ENCODE results near the gene CENPM. TPM values are rescaled to one million over a fixed set of nuclear protein-coding genes. Genes with fewer than 3 reads are reported as not detected.

CENPM gene
- total and polyA plus RNA-seq, 7 donors, result 0.52 to 2.3 (median 1.1) TPM; not detected in 1

DNA sequence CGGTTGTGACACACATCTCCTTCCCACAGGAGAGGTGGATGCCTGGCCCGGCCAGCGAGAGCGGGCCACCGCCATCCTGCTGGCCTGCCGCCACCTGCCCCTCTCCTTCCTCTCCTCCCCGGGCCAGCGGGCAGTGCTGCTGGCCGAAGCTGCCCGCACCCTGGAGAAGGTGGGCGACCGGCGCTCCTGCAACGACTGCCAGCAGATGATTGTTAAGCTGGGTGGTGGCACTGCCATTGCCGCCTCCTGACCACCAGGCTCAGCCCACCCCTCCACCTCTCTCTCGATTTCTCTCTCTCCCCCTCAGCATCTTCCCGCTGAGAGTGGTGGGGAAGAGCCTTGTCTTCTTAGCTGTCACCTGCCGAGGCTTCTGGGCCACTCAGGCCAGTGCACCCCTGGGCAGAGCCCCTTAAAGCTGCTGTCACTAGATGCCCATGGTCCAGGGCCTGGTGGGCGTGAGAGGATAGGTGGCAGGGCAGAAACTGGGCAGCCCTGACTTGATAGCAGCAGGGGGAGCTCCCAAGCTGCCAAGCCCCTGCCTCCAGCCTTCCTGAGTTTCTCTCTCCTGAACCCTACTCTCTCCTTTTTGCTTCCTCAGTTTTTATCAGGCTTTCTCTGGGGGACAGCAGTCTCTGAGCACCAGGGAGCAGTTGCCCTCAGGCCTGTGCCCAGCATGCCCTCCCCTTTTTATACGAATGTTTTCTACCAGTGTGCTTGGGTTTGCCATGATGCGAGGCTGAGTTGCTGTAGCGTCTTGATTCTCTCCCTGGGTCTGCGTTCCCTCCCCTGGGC lies 41.3 kb downstream of the CENPM start:
- TF ChIP-seq, protein P1, sequence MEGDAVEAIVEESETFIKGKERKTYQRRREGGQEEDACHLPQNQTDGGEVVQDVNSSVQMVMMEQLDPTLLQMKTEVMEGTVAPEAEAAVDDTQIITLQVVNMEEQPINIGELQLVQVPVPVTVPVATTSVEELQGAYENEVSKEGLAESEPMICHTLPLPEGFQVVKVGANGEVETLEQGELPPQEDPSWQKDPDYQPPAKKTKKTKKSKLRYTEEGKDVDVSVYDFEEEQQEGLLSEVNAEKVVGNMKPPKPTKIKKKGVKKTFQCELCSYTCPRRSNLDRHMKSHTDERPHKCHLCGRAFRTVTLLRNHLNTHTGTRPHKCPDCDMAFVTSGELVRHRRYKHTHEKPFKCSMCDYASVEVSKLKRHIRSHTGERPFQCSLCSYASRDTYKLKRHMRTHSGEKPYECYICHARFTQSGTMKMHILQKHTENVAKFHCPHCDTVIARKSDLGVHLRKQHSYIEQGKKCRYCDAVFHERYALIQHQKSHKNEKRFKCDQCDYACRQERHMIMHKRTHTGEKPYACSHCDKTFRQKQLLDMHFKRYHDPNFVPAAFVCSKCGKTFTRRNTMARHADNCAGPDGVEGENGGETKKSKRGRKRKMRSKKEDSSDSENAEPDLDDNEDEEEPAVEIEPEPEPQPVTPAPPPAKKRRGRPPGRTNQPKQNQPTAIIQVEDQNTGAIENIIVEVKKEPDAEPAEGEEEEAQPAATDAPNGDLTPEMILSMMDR (IDR thresholded peaks at IDR 0.05), result no peak
- no peak overlapping the region for H3K27ac ChIP-seq
- WGBS, 3 donors, result 91 to 92% (median 92%) methylated on average over 23 of the region's 23 CpGs
- intact Hi-C loops (cut with DNase I), result no loop called here
- H3K4me1 ChIP-seq, result peaks cover 21% of the 10 kb centered on the region
- H3K4me3 ChIP-seq, result no peak overlapping the region
- DNase-seq (peak in 1 of 2 donors; percentile 45), ATAC-seq (no peak)
- peaks cover 0 to 41% of the 10 kb centered on the region in 2 donors for H3K36me3 ChIP-seq (ENCODE audit: insufficient read depth in 1 of 2, low read depth in 1 of 2)
- H3K27me3 ChIP-seq (ENCODE audit: insufficient read depth in 3 of 3, low read length in 2 of 3), result peaks cover 0 to 5% (median under 1%) of the 10 kb centered on the region in 3 donors
- H3K9me3 ChIP-seq, result no peaks in the 10 kb centered on the region

DNA sequence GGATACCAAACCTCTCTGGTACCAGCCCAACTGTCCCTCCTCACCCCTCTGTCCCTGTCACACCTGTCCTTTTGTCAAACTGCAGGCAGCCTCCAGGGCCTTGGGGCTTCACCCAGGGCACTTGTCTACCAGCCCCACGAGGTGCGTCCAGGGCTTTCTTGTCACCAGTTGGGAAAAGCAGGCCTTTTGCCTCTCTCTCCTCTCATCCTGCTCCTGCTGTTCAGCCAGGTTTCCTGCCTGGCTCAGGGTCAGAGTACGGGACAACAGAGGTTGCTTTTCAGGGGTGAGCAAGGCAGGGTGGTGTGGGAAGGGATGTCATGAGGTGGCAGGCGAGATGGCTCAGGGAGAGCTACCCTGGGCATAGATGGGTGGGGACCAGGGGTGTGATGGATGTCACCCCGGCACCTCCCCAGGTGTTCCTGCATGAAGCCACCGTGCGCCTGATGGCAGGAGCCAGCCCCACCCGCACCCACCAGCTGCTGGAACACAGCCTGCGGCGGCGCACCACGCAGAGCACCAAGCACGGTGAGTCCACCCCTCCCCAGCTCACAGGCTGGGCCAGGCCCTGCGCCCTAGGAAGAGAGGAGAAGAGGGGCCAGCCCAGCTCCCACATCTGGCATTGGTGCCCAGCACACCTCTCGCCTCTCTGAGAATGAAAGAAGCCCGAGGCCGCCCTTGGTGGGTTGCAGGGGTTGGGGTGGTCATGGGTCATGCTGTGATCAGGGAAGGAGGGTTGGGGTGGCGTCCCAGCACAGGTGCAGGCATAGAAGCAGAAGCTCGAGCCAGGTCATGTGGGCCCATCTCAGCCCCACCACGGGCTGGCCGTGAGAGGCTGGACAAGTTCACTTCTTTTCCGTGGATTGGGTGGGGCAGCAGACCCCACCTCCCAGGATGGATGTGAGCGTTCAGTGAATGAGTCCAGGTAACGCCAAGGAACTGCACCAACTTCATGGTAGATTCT lies 42.2 kb downstream of the CENPM start:
- Histone ChIP-seq H3K27ac (no peak overlapping the region), H3K4me3 (no peak overlapping the region), H3K4me1 (peaks cover 23% of the 10 kb centered on the region), H3K36me3 (ENCODE audit: insufficient read depth in 1 of 2, low read depth in 1 of 2) (peaks cover 0 to 49% of the 10 kb centered on the region in 2 donors), H3K9me3 (no peaks in the 10 kb centered on the region), H3K27me3 (ENCODE audit: insufficient read depth in 3 of 3, low read length in 2 of 3) (no peaks in the 10 kb centered on the region)
- peak in 1 of 2 donors; percentile 47 for DNase-seq
- 89 to 94% (median 90%) methylated on average over 24 of the region's 24 CpGs for WGBS, 3 donors
- TF ChIP-seq, protein P1 (IDR thresholded peaks at IDR 0.05), result no peak
- no peak for ATAC-seq
- intact Hi-C loops (cut with DNase I), result no loop called here

DNA sequence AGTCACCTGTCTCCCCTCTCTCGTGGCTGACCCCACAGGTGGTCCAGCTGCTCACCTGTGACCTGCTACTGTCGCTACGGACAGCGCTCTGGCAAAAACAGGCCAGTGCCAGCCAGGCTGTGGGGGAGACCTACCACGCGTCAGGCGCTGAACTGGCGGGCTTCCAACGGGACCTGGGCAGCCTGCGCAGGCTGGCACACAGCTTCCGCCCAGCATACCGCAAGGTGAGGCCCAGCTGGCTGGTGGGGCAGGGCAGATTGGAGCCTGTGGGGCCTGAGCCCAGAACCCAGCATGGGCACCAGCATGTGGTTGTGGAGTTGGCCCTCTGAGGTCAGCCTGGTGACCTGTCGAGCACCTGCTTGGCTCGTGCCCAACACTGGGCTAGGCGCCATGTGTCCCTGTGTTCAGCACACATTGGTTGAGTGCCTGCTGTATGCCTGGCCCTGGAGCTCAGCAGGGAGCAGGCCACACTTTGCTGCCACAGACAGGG lies 44.0 kb downstream of the CENPM start:
- no peaks in the 10 kb centered on the region for H3K9me3 ChIP-seq
- H3K27ac ChIP-seq, result peak overlapping the region; percentile 76
- H3K36me3 ChIP-seq (ENCODE audit: insufficient read depth in 1 of 2, low read depth in 1 of 2), result peaks cover 0 to 65% of the 10 kb centered on the region in 2 donors
- DNase-seq (peak; percentile 64 to 81), ATAC-seq (peak; percentile 47 to 81 (median 65))
- intact Hi-C loops (cut with DNase I), result no loop called here
- no peak overlapping the region for H3K4me3 ChIP-seq
- 45 to 52% (median 50%) methylated on average over 14 to 15 of the region's 15 CpGs for WGBS, 3 donors
- peaks cover 40% of the 10 kb centered on the region for H3K4me1 ChIP-seq
- no peaks in the 10 kb centered on the region for H3K27me3 ChIP-seq (ENCODE audit: insufficient read depth in 3 of 3, low read length in 2 of 3)
- TF ChIP-seq, protein P1 (IDR thresholded peaks at IDR 0.05), result no peak

DNA sequence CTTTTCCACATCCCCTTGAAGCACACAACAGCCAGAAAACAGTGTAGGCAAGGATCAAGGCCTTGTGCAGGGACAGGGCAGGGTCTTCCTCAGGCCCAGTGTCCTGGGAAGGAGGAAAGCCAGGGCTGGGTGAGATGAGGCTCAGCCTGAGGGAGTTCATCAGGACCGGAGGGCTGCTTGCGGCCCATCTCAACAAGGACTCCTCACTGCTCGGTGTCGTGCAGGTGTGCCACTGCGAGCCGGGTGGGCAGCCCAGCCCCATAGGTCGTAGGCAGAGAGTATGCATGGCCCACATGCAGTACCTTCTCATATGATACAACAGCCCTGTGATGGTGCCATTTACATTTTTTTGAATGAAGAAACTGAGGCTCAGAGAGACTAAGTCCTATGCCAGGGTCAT lies 44.9 kb downstream of the CENPM start:
- peaks cover 0 to 74% of the 10 kb centered on the region in 2 donors for H3K36me3 ChIP-seq (ENCODE audit: insufficient read depth in 1 of 2, low read depth in 1 of 2)
- WGBS, 3 donors, result 91 to 97% (median 94%) methylated on average over 7 of the region's 7 CpGs
- intact Hi-C loops (cut with DNase I), result no loop called here
- no peak for ATAC-seq
- TF ChIP-seq, protein P1 (IDR thresholded peaks at IDR 0.05), result no peak
- no peak overlapping the region for H3K4me3 ChIP-seq
- no peaks in the 10 kb centered on the region for H3K27me3 ChIP-seq (ENCODE audit: insufficient read depth in 3 of 3, low read length in 2 of 3)
- peak overlapping the region; percentile 76 for H3K27ac ChIP-seq
- peak in 1 of 2 donors; percentile 43 for DNase-seq
- H3K4me1 ChIP-seq, result peaks cover 45% of the 10 kb centered on the region
- no peaks in the 10 kb centered on the region for H3K9me3 ChIP-seq

Data from psoas muscle (tissue), 8 donors.